ENCODE data around the gene GLDN.

GRCh38 chr15:51398626-51399025, 57.2 kb downstream of the GLDN start:
- TF ChIP-seq CTCF (IDR thresholded peaks at IDR 0.05) = no peak
- no peak for TF ChIP-seq EP300 (IDR thresholded peaks at IDR 0.05)
- TF ChIP-seq POLR2A (IDR thresholded peaks at IDR 0.05) = no peak

All from tibial nerve (tissue), 4 donors.